ENCODE data around the gene TMEM30B. TPM values are rescaled to one million over a fixed set of nuclear protein-coding genes. Genes with fewer than 3 reads are reported as not detected.

Gene TMEM30B
- total and polyA plus RNA-seq, 4 donors: 3.0 to 7.4 (median 5.6) TPM

DNA sequence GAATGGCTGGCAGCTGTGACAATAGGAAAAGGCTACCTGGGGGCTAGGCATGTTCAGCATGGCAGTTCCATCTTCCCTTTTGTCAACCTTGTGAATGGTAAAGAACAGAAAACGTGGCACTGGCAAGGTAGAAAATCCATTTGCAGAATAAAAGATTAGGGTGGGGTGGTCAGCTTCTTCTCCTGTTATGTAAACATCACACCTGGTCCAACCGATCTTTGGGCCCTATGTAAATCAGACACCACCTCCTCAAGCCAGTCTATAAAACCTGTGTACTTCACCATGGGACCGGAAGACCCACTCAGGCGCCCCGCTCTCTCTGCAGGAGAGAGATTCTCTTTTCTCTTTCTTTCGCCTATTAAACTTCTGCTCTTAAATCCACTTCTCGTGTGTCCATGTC is 19.6 kb upstream of the TMEM30B start:
- no peak for DNase-seq (ENCODE audit: low spot score)
- Histone ChIP-seq H3K36me3 (ENCODE audit: control insufficient read depth in 4 of 4, insufficient read depth in 3 of 4, low read depth in 1 of 4, low read length in 3 of 4) (no peaks in the 10 kb centered on the region), H3K27ac (ENCODE audit: low read depth in 1 of 2, low read length in 2 of 2) (no peak overlapping the region), H3K9me3 (ENCODE audit: control insufficient read depth in 4 of 4, low read length in 3 of 4) (no peaks in the 10 kb centered on the region), H3K4me3 (ENCODE audit: low read depth in 1 of 3, low read length in 3 of 3) (no peak overlapping the region), H3K4me1 (ENCODE audit: control insufficient read depth in 4 of 4, insufficient read depth in 4 of 4, low read length in 3 of 4) (peaks cover 0 to 4% (median 0%) of the 10 kb centered on the region in 4 donors), H3K27me3 (ENCODE audit: control insufficient read depth in 4 of 4, insufficient read depth in 4 of 4, low read length in 3 of 4) (no peaks in the 10 kb centered on the region), H3K9ac (ENCODE audit: low read depth in 1 of 2, low read length in 2 of 2) (no peak overlapping the region)
- TF ChIP-seq YY1 (IDR thresholded peaks at IDR 0.05) (no peak), FOXA1 (IDR thresholded peaks at IDR 0.05) (no peak), TAF1 (conservative IDR thresholded peaks at IDR 0.05) (no peak), SP1 (IDR thresholded peaks at IDR 0.05) (no peak), NR2F2 (IDR thresholded peaks at IDR 0.05) (no peak), GABPA (IDR thresholded peaks at IDR 0.05 in 1 of 2, conservative IDR thresholded peaks at IDR 0.05 in 1 of 2) (no peak), JUND (IDR thresholded peaks at IDR 0.05) (no peak)
- TF ChIP-seq, protein P1, sequence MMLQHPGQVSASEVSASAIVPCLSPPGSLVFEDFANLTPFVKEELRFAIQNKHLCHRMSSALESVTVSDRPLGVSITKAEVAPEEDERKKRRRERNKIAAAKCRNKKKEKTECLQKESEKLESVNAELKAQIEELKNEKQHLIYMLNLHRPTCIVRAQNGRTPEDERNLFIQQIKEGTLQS (IDR thresholded peaks at IDR 0.05): no peak
- TF ChIP-seq, protein P2, sequence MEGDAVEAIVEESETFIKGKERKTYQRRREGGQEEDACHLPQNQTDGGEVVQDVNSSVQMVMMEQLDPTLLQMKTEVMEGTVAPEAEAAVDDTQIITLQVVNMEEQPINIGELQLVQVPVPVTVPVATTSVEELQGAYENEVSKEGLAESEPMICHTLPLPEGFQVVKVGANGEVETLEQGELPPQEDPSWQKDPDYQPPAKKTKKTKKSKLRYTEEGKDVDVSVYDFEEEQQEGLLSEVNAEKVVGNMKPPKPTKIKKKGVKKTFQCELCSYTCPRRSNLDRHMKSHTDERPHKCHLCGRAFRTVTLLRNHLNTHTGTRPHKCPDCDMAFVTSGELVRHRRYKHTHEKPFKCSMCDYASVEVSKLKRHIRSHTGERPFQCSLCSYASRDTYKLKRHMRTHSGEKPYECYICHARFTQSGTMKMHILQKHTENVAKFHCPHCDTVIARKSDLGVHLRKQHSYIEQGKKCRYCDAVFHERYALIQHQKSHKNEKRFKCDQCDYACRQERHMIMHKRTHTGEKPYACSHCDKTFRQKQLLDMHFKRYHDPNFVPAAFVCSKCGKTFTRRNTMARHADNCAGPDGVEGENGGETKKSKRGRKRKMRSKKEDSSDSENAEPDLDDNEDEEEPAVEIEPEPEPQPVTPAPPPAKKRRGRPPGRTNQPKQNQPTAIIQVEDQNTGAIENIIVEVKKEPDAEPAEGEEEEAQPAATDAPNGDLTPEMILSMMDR (IDR thresholded peaks at IDR 0.05; ENCODE audit: low read depth, low read length, missing input control): no peak
- TF ChIP-seq, protein P3, sequence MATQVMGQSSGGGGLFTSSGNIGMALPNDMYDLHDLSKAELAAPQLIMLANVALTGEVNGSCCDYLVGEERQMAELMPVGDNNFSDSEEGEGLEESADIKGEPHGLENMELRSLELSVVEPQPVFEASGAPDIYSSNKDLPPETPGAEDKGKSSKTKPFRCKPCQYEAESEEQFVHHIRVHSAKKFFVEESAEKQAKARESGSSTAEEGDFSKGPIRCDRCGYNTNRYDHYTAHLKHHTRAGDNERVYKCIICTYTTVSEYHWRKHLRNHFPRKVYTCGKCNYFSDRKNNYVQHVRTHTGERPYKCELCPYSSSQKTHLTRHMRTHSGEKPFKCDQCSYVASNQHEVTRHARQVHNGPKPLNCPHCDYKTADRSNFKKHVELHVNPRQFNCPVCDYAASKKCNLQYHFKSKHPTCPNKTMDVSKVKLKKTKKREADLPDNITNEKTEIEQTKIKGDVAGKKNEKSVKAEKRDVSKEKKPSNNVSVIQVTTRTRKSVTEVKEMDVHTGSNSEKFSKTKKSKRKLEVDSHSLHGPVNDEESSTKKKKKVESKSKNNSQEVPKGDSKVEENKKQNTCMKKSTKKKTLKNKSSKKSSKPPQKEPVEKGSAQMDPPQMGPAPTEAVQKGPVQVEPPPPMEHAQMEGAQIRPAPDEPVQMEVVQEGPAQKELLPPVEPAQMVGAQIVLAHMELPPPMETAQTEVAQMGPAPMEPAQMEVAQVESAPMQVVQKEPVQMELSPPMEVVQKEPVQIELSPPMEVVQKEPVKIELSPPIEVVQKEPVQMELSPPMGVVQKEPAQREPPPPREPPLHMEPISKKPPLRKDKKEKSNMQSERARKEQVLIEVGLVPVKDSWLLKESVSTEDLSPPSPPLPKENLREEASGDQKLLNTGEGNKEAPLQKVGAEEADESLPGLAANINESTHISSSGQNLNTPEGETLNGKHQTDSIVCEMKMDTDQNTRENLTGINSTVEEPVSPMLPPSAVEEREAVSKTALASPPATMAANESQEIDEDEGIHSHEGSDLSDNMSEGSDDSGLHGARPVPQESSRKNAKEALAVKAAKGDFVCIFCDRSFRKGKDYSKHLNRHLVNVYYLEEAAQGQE (IDR thresholded peaks at IDR 0.05): no peak
- TF ChIP-seq, protein P4, sequence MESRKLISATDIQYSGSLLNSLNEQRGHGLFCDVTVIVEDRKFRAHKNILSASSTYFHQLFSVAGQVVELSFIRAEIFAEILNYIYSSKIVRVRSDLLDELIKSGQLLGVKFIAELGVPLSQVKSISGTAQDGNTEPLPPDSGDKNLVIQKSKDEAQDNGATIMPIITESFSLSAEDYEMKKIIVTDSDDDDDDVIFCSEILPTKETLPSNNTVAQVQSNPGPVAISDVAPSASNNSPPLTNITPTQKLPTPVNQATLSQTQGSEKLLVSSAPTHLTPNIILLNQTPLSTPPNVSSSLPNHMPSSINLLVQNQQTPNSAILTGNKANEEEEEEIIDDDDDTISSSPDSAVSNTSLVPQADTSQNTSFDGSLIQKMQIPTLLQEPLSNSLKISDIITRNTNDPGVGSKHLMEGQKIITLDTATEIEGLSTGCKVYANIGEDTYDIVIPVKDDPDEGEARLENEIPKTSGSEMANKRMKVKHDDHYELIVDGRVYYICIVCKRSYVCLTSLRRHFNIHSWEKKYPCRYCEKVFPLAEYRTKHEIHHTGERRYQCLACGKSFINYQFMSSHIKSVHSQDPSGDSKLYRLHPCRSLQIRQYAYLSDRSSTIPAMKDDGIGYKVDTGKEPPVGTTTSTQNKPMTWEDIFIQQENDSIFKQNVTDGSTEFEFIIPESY (IDR thresholded peaks at IDR 0.05): no peak
- WGBS: 92% methylated on average over 7 of the region's 7 CpGs

DNA sequence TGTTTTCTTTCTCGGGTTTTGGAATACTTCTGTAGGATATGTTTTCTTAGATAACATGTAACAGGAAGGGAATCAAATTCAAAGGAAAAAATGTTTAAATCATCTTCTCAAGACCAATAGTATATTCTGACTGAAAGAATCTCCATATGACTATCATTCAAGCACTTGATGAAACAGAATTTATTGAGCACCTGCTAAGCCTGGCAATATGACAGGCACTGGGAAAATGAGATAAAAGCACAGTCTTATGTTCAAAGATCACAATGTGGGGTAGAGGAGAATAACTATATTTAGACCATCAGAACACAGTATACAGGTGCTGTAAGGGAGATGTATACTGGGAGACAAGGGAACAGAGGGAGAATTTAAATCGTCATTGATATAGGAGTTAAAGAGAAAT is 19.1 kb upstream of the TMEM30B start:
- no peak for DNase-seq (ENCODE audit: low spot score)
- Histone ChIP-seq H3K9ac (ENCODE audit: low read depth in 1 of 2, low read length in 2 of 2) (no peak overlapping the region), H3K27ac (ENCODE audit: low read depth in 1 of 2, low read length in 2 of 2) (no peak overlapping the region), H3K4me1 (ENCODE audit: control insufficient read depth in 4 of 4, insufficient read depth in 4 of 4, low read length in 3 of 4) (peaks cover 0 to 4% (median 0%) of the 10 kb centered on the region in 4 donors), H3K27me3 (ENCODE audit: control insufficient read depth in 4 of 4, insufficient read depth in 4 of 4, low read length in 3 of 4) (no peaks in the 10 kb centered on the region), H3K4me3 (ENCODE audit: low read depth in 1 of 3, low read length in 3 of 3) (no peak overlapping the region), H3K36me3 (ENCODE audit: control insufficient read depth in 4 of 4, insufficient read depth in 3 of 4, low read depth in 1 of 4, low read length in 3 of 4) (no peaks in the 10 kb centered on the region), H3K9me3 (ENCODE audit: control insufficient read depth in 4 of 4, low read length in 3 of 4) (no peaks in the 10 kb centered on the region)
- 39% methylated on average over 2 of the region's 2 CpGs for WGBS
- TF ChIP-seq, protein P3 (IDR thresholded peaks at IDR 0.05): no peak
- no peak for TF ChIP-seq YY1 (IDR thresholded peaks at IDR 0.05)
- TF ChIP-seq, protein P2 (IDR thresholded peaks at IDR 0.05; ENCODE audit: low read depth, low read length, missing input control): no peak
- TF ChIP-seq, protein P1 (IDR thresholded peaks at IDR 0.05): no peak
- TF ChIP-seq, protein P5, sequence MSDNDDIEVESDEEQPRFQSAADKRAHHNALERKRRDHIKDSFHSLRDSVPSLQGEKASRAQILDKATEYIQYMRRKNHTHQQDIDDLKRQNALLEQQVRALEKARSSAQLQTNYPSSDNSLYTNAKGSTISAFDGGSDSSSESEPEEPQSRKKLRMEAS (IDR thresholded peaks at IDR 0.05): no peak
- TF ChIP-seq TAF1 (conservative IDR thresholded peaks at IDR 0.05): no peak
- no peak for TF ChIP-seq JUND (IDR thresholded peaks at IDR 0.05)
- TF ChIP-seq, protein P4 (IDR thresholded peaks at IDR 0.05): no peak
